ENCODE measurements around the gene SRD5A3.

SRD5A3 gene

GRCh38 chr4:55407764-55408163, 61.7 kb downstream of the SRD5A3 start:
- TF ChIP-seq, protein P1, sequence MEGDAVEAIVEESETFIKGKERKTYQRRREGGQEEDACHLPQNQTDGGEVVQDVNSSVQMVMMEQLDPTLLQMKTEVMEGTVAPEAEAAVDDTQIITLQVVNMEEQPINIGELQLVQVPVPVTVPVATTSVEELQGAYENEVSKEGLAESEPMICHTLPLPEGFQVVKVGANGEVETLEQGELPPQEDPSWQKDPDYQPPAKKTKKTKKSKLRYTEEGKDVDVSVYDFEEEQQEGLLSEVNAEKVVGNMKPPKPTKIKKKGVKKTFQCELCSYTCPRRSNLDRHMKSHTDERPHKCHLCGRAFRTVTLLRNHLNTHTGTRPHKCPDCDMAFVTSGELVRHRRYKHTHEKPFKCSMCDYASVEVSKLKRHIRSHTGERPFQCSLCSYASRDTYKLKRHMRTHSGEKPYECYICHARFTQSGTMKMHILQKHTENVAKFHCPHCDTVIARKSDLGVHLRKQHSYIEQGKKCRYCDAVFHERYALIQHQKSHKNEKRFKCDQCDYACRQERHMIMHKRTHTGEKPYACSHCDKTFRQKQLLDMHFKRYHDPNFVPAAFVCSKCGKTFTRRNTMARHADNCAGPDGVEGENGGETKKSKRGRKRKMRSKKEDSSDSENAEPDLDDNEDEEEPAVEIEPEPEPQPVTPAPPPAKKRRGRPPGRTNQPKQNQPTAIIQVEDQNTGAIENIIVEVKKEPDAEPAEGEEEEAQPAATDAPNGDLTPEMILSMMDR (IDR thresholded peaks at IDR 0.05; ENCODE audit: low read depth, low read length): no peak
- no peak overlapping the region for H3K4me3 ChIP-seq (ENCODE audit: low read depth, low read length)

- H3K4me3 ChIP-seq (ENCODE audit: low read depth, low read length): no peak overlapping the region
- TF ChIP-seq, protein P1 (IDR thresholded peaks at IDR 0.05; ENCODE audit: low read depth, low read length): no peak
Measured at GRCh38 chr4:55409468-55410171, 63.6 kb downstream of the SRD5A3 start.

- TF ChIP-seq, protein P1 (IDR thresholded peaks at IDR 0.05; ENCODE audit: low read depth, low read length): no peak
- H3K4me3 ChIP-seq (ENCODE audit: low read depth, low read length): no peak overlapping the region
Measured at GRCh38 chr4:55410431-55410830, 64.4 kb downstream of the SRD5A3 start.

DNA sequence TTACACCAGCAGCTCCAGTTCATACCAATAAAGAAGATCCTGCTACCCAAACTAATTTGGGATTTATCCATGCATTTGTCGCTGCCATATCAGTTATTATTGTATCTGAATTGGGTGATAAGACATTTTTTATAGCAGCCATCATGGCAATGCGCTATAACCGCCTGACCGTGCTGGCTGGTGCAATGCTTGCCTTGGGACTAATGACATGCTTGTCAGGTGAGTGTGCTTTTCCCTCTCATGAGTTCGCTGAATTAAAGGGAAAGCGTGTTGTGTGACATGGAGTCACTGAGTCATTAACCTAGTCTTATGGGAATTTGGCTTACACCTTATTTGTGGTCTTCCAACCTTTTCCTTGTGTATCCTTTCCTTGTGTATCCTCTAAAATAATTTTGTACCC, 65.6 kb downstream of the SRD5A3 start:
- TF ChIP-seq, protein P1 (IDR thresholded peaks at IDR 0.05; ENCODE audit: low read depth, low read length): no peak
- H3K4me3 ChIP-seq (ENCODE audit: low read depth, low read length): no peak overlapping the region

GRCh38 chr4:55416176-55416575, 70.1 kb downstream of the SRD5A3 start:
- TF ChIP-seq, protein P1 (IDR thresholded peaks at IDR 0.05; ENCODE audit: low read depth, low read length): no peak
- H3K4me3 ChIP-seq (ENCODE audit: low read depth, low read length): no peak overlapping the region
